ENCODE results near the gene TAF15.

DNA sequence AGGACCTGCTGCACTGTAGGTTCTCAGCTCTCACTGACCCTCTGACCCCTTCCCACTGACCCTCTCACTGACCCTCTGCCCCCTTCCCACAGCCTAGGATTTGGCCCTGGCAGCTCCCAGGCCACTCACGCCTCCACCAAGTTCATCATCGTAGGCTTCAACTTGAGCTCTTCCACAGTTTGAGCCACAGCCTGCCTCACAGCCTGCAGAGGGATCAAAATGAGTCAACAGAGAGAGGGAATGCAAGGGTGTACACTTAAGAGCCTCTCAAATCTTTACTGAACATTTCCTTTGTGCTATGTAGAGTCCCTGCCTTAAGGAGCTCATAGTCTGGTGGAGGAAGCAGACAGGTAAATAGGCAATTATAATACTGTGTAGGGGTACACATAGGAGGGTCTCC lies 47.3 kb downstream of the TAF15 start:
- TF ChIP-seq EZH2 (IDR thresholded peaks at IDR 0.05; ENCODE audit: borderline replicate concordance, insufficient read depth, low read depth, low read length, poor library complexity, severe bottlenecking) = no peak
- TF ChIP-seq, protein P1, sequence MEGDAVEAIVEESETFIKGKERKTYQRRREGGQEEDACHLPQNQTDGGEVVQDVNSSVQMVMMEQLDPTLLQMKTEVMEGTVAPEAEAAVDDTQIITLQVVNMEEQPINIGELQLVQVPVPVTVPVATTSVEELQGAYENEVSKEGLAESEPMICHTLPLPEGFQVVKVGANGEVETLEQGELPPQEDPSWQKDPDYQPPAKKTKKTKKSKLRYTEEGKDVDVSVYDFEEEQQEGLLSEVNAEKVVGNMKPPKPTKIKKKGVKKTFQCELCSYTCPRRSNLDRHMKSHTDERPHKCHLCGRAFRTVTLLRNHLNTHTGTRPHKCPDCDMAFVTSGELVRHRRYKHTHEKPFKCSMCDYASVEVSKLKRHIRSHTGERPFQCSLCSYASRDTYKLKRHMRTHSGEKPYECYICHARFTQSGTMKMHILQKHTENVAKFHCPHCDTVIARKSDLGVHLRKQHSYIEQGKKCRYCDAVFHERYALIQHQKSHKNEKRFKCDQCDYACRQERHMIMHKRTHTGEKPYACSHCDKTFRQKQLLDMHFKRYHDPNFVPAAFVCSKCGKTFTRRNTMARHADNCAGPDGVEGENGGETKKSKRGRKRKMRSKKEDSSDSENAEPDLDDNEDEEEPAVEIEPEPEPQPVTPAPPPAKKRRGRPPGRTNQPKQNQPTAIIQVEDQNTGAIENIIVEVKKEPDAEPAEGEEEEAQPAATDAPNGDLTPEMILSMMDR (IDR thresholded peaks at IDR 0.05) = no peak

Measured in B cell (primary cell).